GM21515 (cell line): ENCODE results near the gene C8G.
A peak's percentile ranks its signal among the peaks of the same experiment; 100 is the strongest.

ENCODE experiments used
- ATAC-seq: cut with Tn5 transposase; IDR thresholded peaks from one replicate; pipeline ENCODE4 v1.9.1; 2021; ENCODE audit not compliant: unreplicated experiment

The C8G gene

GRCh38 chr9:136980669-136981478, 35.8 kb downstream of the C8G start:
- no peak for ATAC-seq

- no peak for ATAC-seq
These were observed 36.7 kb downstream of the C8G start for GRCh38 chr9:136981588-136982231.

GRCh38 chr9:136982232-136983051, 37.4 kb downstream of the C8G start, which contains the start of gene LCNL1:
TSS of gene LCNL1 (plus strand) at chr9:136982993. CDS start at chr9:136983587, 594 bp downstream.
- ATAC-seq: no peak

- no peak for ATAC-seq
These were observed 38.1 kb downstream of the C8G start for GRCh38 chr9:136983167-136983566.

- no peak for ATAC-seq
These were observed 38.7 kb downstream of the C8G start for GRCh38 chr9:136983656-136984314.

- ATAC-seq: no peak
These were observed 39.5 kb downstream of the C8G start for GRCh38 chr9:136984464-136985026.

- no peak for ATAC-seq
These were observed 40.1 kb downstream of the C8G start for GRCh38 chr9:136985027-136985602.

- ATAC-seq: no peak
These were observed 40.8 kb downstream of the C8G start for GRCh38 chr9:136985853-136986252.

GRCh38 chr9:136988872-136989271, 43.8 kb downstream of the C8G start:
- no peak for ATAC-seq

- no peak for ATAC-seq
These were observed 45.3 kb downstream of the C8G start for GRCh38 chr9:136990242-136990911.

GRCh38 chr9:136991993-136992818, 47.2 kb downstream of the C8G start, which contains the start of gene PAXX:
TSS of gene PAXX (plus strand) at chr9:136992422. CDS start at chr9:136992444, 22 bp downstream.
- ATAC-seq: peak; percentile 69

GRCh38 chr9:136992819-136993369, 47.9 kb downstream of the C8G start:
- ATAC-seq: no peak

- ATAC-seq: no peak
These were observed 49.3 kb downstream of the C8G start for GRCh38 chr9:136994180-136994887.

- no peak for ATAC-seq
These were observed 49.8 kb downstream of the C8G start for GRCh38 chr9:136994888-136995230.

GRCh38 chr9:136995362-136995761, 50.3 kb downstream of the C8G start:
- no peak for ATAC-seq

GRCh38 chr9:136995772-136996311, 50.8 kb downstream of the C8G start:
- ATAC-seq: no peak
